22Rv1 (cell line): ENCODE results near the gene UBE3B.

Experiments
- ZFX ChIP-seq: fragments of 450-650 bp; IDR thresholded peaks from 2 replicates; pipeline ENCODE4 v1.6.1; 2017; ENCODE audit warnings: antibody characterized with exemption, borderline replicate concordance
- TF ChIP-seq, protein P1 (sequence below): fragments of 450-650 bp; IDR thresholded peaks from 2 replicates; pipeline ENCODE4 v1.5.1; 2017; ENCODE audit warnings: mild to moderate bottlenecking

DNA sequence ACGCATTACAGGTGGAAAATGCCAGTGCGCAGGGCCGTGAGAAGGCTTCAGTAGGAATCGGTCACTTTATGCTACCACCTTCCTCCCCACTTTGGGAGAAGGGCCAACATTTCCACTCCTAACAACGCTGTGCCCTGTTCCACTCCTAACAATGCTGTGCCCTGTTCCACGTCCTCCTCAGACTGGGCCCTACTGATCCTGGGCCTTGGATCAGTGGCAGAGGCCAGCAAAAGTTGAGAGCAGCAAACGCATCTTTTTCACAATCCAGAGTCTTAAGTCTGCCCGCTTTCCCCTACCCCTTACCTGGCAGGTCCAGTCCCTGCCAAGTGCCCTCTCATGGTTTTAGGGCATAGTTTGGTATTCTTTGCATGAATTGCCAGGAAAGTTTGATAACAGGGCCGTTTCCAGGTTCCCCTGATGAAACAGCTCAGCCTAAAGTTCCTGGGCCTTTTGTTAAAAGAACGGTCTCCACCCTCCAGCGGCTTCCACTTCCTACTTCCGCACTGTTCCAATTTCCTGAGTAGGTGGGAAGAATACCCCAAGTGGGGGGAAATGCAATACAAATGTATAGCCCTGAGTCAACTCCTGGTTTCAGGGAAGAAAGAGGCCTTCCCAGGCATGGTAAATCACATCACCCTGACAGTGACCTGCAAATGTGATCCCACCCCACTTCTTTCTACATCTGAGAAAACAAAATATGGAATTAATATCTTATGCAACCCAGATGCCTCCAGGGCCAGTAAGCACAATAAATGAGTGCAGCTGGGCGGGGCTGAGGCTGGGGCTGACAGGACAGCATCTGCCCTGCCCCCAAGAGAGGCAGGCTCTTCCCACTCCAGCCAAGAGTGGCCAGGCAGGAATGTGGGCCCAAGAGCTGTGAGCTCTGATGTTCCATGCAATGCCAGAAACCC, 15.3 kb upstream of the UBE3B start:
- TF ChIP-seq, protein P1, sequence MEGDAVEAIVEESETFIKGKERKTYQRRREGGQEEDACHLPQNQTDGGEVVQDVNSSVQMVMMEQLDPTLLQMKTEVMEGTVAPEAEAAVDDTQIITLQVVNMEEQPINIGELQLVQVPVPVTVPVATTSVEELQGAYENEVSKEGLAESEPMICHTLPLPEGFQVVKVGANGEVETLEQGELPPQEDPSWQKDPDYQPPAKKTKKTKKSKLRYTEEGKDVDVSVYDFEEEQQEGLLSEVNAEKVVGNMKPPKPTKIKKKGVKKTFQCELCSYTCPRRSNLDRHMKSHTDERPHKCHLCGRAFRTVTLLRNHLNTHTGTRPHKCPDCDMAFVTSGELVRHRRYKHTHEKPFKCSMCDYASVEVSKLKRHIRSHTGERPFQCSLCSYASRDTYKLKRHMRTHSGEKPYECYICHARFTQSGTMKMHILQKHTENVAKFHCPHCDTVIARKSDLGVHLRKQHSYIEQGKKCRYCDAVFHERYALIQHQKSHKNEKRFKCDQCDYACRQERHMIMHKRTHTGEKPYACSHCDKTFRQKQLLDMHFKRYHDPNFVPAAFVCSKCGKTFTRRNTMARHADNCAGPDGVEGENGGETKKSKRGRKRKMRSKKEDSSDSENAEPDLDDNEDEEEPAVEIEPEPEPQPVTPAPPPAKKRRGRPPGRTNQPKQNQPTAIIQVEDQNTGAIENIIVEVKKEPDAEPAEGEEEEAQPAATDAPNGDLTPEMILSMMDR: no peak
- TF ChIP-seq ZFX: no peak
